ENCODE measurements around the gene FLOT1.

GRCh38 chr6:30747902-30748769 is 5.6 kb upstream of the FLOT1 start:
- TF ChIP-seq CTCF (conservative IDR thresholded peaks at IDR 0.05; ENCODE audit: low read depth, low read length) (no peak), EZH2 (IDR thresholded peaks at IDR 0.05; ENCODE audit: borderline replicate concordance, low read depth, low read length, poor library complexity, severe bottlenecking) (no peak)
